Nephron progenitor cell (in vitro differentiated cells): ENCODE results near the gene DNAJC11.

Experiments used
- DNase-seq: peaks from one replicate; pipeline ENCODE4 v3.0.0; 2021
- H3K27ac Mint-ChIP-seq: 2 replicates; pipeline ENCODE4 v1.8.0; 2021; ENCODE audit warnings: mild to moderate bottlenecking, moderate library complexity, mixed read lengths
- H3K27me3 Mint-ChIP-seq: 2 replicates; pipeline ENCODE4 v1.8.0; 2021; ENCODE audit warnings: mild to moderate bottlenecking, low read depth, mixed read lengths; ENCODE audit not compliant: poor library complexity
- H3K36me3 Mint-ChIP-seq: 2 replicates; pipeline ENCODE4 v1.8.0; 2021; ENCODE audit warnings: low read depth, mixed read lengths
- H3K4me1 Mint-ChIP-seq: 2 replicates; pipeline ENCODE4 v1.8.0; 2021; ENCODE audit warnings: mixed read lengths
- H3K4me3 Mint-ChIP-seq: 2 replicates; pipeline ENCODE4 v1.8.0; 2021; ENCODE audit warnings: mild to moderate bottlenecking, moderate library complexity, mixed read lengths
- H3K9me3 Mint-ChIP-seq: 2 replicates; pipeline ENCODE4 v1.8.0; 2021; ENCODE audit warnings: mild to moderate bottlenecking, moderate library complexity, mixed read lengths
- TF ChIP-seq, protein P1 (sequence below): fragments of 200-600 bp; sonication (generic); IDR thresholded peaks from 2 replicates; pipeline ENCODE4 v1.5.0; 2021; ENCODE audit warnings: antibody characterized with exemption

The DNAJC11 gene

GRCh38 chr1:6588893-6589520 is 112.6 kb downstream of the DNAJC11 start:
- H3K4me3 Mint-ChIP-seq, result no peak overlapping the region
- peak overlapping the region; percentile 89 for H3K27ac Mint-ChIP-seq
- peaks cover 14% of the 10 kb centered on the region for H3K36me3 Mint-ChIP-seq
- no peaks in the 10 kb centered on the region for H3K27me3 Mint-ChIP-seq
- TF ChIP-seq, protein P1, sequence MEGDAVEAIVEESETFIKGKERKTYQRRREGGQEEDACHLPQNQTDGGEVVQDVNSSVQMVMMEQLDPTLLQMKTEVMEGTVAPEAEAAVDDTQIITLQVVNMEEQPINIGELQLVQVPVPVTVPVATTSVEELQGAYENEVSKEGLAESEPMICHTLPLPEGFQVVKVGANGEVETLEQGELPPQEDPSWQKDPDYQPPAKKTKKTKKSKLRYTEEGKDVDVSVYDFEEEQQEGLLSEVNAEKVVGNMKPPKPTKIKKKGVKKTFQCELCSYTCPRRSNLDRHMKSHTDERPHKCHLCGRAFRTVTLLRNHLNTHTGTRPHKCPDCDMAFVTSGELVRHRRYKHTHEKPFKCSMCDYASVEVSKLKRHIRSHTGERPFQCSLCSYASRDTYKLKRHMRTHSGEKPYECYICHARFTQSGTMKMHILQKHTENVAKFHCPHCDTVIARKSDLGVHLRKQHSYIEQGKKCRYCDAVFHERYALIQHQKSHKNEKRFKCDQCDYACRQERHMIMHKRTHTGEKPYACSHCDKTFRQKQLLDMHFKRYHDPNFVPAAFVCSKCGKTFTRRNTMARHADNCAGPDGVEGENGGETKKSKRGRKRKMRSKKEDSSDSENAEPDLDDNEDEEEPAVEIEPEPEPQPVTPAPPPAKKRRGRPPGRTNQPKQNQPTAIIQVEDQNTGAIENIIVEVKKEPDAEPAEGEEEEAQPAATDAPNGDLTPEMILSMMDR, result no peak
- H3K4me1 Mint-ChIP-seq, result peaks cover 21% of the 10 kb centered on the region
- DNase-seq, result no peak
- H3K9me3 Mint-ChIP-seq, result no peaks in the 10 kb centered on the region

GRCh38 chr1:6588128-6588892 is 113.3 kb downstream of the DNAJC11 start:
- peaks cover 21% of the 10 kb centered on the region for H3K4me1 Mint-ChIP-seq
- no peaks in the 10 kb centered on the region for H3K9me3 Mint-ChIP-seq
- no peak for DNase-seq
- H3K36me3 Mint-ChIP-seq, result peaks cover 11% of the 10 kb centered on the region
- no peaks in the 10 kb centered on the region for H3K27me3 Mint-ChIP-seq
- peak overlapping the region; percentile 61 for H3K27ac Mint-ChIP-seq
- H3K4me3 Mint-ChIP-seq, result no peak overlapping the region
- TF ChIP-seq, protein P1, result no peak

DNA sequence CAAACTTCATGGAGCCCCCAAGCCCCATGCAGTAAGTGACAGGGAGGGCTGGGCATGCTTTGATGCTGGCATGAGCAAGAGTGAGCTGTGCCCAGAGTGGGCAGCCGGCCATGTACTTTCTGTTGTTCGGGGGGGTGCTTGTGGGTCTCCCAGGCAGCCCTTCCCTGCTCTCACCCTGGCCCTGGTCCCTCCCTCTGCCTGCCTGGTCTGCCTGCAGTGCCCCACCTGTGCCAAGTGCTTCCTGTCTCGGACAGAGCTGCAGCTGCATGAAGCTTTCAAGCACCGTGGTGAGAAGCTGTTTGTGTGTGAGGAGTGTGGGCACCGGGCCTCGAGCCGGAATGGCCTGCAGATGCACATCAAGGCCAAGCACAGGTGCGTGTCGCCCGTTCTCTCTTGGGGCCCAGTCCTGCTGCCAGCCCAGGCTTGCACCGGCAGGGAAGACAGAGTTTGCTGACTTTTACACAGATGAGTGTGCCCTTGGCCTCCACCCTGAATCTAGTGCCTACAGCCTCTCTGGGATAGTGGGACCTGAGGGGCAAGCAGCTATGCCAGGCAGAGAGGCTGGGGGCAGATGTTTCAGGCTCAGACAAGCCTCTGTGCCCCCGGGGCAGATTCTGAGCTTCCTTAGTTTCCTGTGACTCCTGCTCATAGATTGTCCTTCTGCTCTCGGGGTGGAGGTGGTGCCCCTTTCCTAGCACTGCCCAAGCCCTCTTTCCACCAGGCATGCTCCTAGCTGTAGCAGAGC is 114.2 kb downstream of the DNAJC11 start:
- Mint-ChIP-seq H3K36me3 (peaks cover 11% of the 10 kb centered on the region), H3K4me1 (peaks cover 23% of the 10 kb centered on the region), H3K27ac (peak overlapping the region; percentile 57), H3K27me3 (no peaks in the 10 kb centered on the region), H3K4me3 (no peak overlapping the region), H3K9me3 (no peaks in the 10 kb centered on the region)
- TF ChIP-seq, protein P1, result no peak
- DNase-seq, result no peak

GRCh38 chr1:6586404-6586816 is 115.2 kb downstream of the DNAJC11 start:
- H3K36me3 Mint-ChIP-seq, result peaks cover 11% of the 10 kb centered on the region
- no peaks in the 10 kb centered on the region for H3K9me3 Mint-ChIP-seq
- H3K27ac Mint-ChIP-seq, result no peak overlapping the region
- TF ChIP-seq, protein P1, result no peak
- no peak for DNase-seq
- peaks cover 31% of the 10 kb centered on the region for H3K4me1 Mint-ChIP-seq
- no peak overlapping the region for H3K4me3 Mint-ChIP-seq
- no peaks in the 10 kb centered on the region for H3K27me3 Mint-ChIP-seq

GRCh38 chr1:6585841-6586240 is 115.8 kb downstream of the DNAJC11 start:
- TF ChIP-seq, protein P1, result no peak
- no peaks in the 10 kb centered on the region for H3K9me3 Mint-ChIP-seq
- no peak overlapping the region for H3K4me3 Mint-ChIP-seq
- DNase-seq, result no peak
- no peaks in the 10 kb centered on the region for H3K27me3 Mint-ChIP-seq
- H3K27ac Mint-ChIP-seq, result no peak overlapping the region
- peaks cover 11% of the 10 kb centered on the region for H3K36me3 Mint-ChIP-seq
- peaks cover 36% of the 10 kb centered on the region for H3K4me1 Mint-ChIP-seq
